DOHH2 (cell line): ENCODE results near the gene C5orf15.

ENCODE experiments used
- EZH2phosphoT487 ChIP-seq: fragments of 200-600 bp; sonication (generic); IDR thresholded peaks from 2 replicates; pipeline ENCODE4 v1.6.1; 2017; ENCODE audit warnings: borderline replicate concordance, mild to moderate bottlenecking, antibody characterized with exemption, low read length, moderate library complexity, mixed read lengths
- TF ChIP-seq, protein P1 (sequence below): fragments of 200-600 bp; sonication (generic); IDR thresholded peaks from one replicate; pipeline ENCODE4 v1.5.1; 2014; ENCODE audit warnings: antibody characterized with exemption, mild to moderate bottlenecking, low read depth, low read length; ENCODE audit not compliant: poor library complexity, severe bottlenecking

DNA sequence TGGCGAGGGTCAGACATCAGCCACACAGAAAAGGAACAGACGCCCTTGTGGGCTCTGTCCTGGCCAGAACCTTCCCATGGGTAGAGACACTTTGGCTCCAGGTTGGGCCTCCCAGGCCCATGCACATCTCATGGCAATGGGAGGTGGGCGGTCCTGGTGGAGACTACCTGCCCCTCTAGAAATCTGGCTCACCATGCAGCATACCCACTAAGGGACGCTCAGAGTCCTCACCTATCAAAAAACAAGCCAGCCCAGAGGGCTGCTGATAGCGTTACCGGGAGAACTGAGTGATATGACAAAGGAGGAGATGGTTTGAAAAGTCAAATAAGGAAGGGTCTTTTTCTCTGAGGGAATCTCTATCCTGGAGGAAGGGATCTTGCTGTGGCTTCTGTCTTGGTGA is 62.1 kb downstream of the C5orf15 start:
- TF ChIP-seq EZH2phosphoT487 = no peak
- TF ChIP-seq, protein P1, sequence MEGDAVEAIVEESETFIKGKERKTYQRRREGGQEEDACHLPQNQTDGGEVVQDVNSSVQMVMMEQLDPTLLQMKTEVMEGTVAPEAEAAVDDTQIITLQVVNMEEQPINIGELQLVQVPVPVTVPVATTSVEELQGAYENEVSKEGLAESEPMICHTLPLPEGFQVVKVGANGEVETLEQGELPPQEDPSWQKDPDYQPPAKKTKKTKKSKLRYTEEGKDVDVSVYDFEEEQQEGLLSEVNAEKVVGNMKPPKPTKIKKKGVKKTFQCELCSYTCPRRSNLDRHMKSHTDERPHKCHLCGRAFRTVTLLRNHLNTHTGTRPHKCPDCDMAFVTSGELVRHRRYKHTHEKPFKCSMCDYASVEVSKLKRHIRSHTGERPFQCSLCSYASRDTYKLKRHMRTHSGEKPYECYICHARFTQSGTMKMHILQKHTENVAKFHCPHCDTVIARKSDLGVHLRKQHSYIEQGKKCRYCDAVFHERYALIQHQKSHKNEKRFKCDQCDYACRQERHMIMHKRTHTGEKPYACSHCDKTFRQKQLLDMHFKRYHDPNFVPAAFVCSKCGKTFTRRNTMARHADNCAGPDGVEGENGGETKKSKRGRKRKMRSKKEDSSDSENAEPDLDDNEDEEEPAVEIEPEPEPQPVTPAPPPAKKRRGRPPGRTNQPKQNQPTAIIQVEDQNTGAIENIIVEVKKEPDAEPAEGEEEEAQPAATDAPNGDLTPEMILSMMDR = no peak
